ENCODE results near the gene RARB.

The RARB gene

GRCh38 chr3:25510797-25511196, 82.7 kb downstream of the RARB start:
- no peak for DNase-seq (ENCODE audit: low read depth)
- no peak for TF ChIP-seq CTCF (IDR thresholded peaks at IDR 0.05; ENCODE audit: low read depth, low read length, missing control alignments)
- H3K4me3 ChIP-seq (ENCODE audit: low read depth, low read length) = no peak overlapping the region

GRCh38 chr3:25511972-25512721, 84.1 kb downstream of the RARB start:
- no peak overlapping the region for H3K4me3 ChIP-seq (ENCODE audit: low read depth, low read length)
- no peak for TF ChIP-seq CTCF (IDR thresholded peaks at IDR 0.05; ENCODE audit: low read depth, low read length, missing control alignments)
- DNase-seq (ENCODE audit: low read depth) = no peak

- no peak overlapping the region for H3K4me3 ChIP-seq (ENCODE audit: low read depth, low read length)
- no peak for DNase-seq (ENCODE audit: low read depth)
- TF ChIP-seq CTCF (IDR thresholded peaks at IDR 0.05; ENCODE audit: low read depth, low read length, missing control alignments) = no peak
Observed at GRCh38 chr3:25513642-25514266, 85.7 kb downstream of the RARB start.

GRCh38 chr3:25515171-25515570, 87.1 kb downstream of the RARB start:
- DNase-seq (ENCODE audit: low read depth) = no peak
- H3K4me3 ChIP-seq (ENCODE audit: low read depth, low read length) = no peak overlapping the region
- no peak for TF ChIP-seq CTCF (IDR thresholded peaks at IDR 0.05; ENCODE audit: low read depth, low read length, missing control alignments)

GRCh38 chr3:25520926-25521559, 93.0 kb downstream of the RARB start:
- TF ChIP-seq CTCF (IDR thresholded peaks at IDR 0.05; ENCODE audit: low read depth, low read length, missing control alignments) = no peak

GRCh38 chr3:25527336-25527735, 99.3 kb downstream of the RARB start:
- no peak for TF ChIP-seq CTCF (IDR thresholded peaks at IDR 0.05; ENCODE audit: low read depth, low read length, missing control alignments)
- no peak for DNase-seq (ENCODE audit: low read depth)
- no peak overlapping the region for H3K4me3 ChIP-seq (ENCODE audit: low read depth, low read length)

More at GRCh38 chr3:25520926-25521559, 93.0 kb downstream of the RARB start:
- H3K4me3 ChIP-seq (ENCODE audit: low read depth, low read length) = no peak overlapping the region
- DNase-seq (ENCODE audit: low read depth) = no peak

Data from GM12864 (cell line).